Lung (tissue), 12 donors: ENCODE data around the gene HTR3C. TPM values are rescaled to one million over a fixed set of nuclear protein-coding genes. Genes with fewer than 3 reads are reported as not detected.

Experiments
- ATAC-seq: fragments of 200-7000 bp; cut with Tn5 transposase; one replicate; pipeline ENCODE4 v1.9.1; 2020; ENCODE audit warnings: moderate number of reproducible peaks; ENCODE audit not compliant: insufficient read depth, low FRiP score
- DNase-seq, 3 donors: peaks; one replicate each; pipeline ENCODE4 v3.0.0-alpha.2; 2013 to 2017
- H3K27ac ChIP-seq, 2 donors: one replicate each; pipeline ENCODE4 v1.5.1; 2013; ENCODE audit warnings: mild to moderate bottlenecking in 2 of 2, moderate library complexity in 2 of 2, control low read depth in 1 of 2, inconsistent platforms in 1 of 2, low read depth in 1 of 2, low read length in 1 of 2
- H3K27me3 ChIP-seq, 3 donors: one replicate each; pipeline ENCODE4 v1.5.1; 2013; ENCODE audit warnings: low read length in 2 of 3; ENCODE audit not compliant: control insufficient read depth in 3 of 3, insufficient read depth in 3 of 3
- H3K36me3 ChIP-seq, 4 donors: one replicate each; pipeline ENCODE4 v1.5.1; 2013; ENCODE audit warnings: low read length in 4 of 4, mild to moderate bottlenecking in 1 of 4, moderate library complexity in 1 of 4; ENCODE audit not compliant: control insufficient read depth in 4 of 4, insufficient read depth in 4 of 4
- H3K4me1 ChIP-seq, 5 donors: one replicate each; pipeline ENCODE4 v1.5.1; 2013; ENCODE audit warnings: low read length in 5 of 5, mild to moderate bottlenecking in 2 of 5, moderate library complexity in 1 of 5; ENCODE audit not compliant: control insufficient read depth in 5 of 5, insufficient read depth in 5 of 5
- H3K4me3 ChIP-seq: one replicate; pipeline ENCODE4 v1.5.1; 2013; ENCODE audit warnings: mild to moderate bottlenecking, control low read depth, moderate library complexity
- H3K9ac ChIP-seq, 2 donors: one replicate each; pipeline ENCODE4 v1.5.1; 2013; ENCODE audit warnings: low read length in 2 of 2, control low read depth in 1 of 2; ENCODE audit not compliant: insufficient read depth in 1 of 2
- H3K9me3 ChIP-seq, 4 donors: one replicate each; pipeline ENCODE4 v1.5.1; 2013; ENCODE audit warnings: low read length in 3 of 4, mild to moderate bottlenecking in 1 of 4, moderate library complexity in 1 of 4; ENCODE audit not compliant: control insufficient read depth in 4 of 4, insufficient read depth in 3 of 4
- WGBS, 2 donors: extraction: QIAGEN DNeasy Blood & Tissue Kit; methylation state at CpG; one replicate each; pipeline ENCODE4 v1.1.7; 2013; 5-methylcytosine and 5-hydroxymethylcytosine counted together
- polyA plus RNA-seq, 2 donors: library from polyadenylated mRNA; stranded (reverse); fragments of 200-250 nt; gene quantifications; one replicate each; pipeline ENCODE4 v1.2.1, GENCODE V29; 2013
- total RNA-seq, 2 donors: library from RNA; depleted of rRNA in 1 of 2; stranded (reverse); fragments of >200 nt in 1 of 2; gene quantifications; one replicate each; pipeline ENCODE4 v1.2.1, GENCODE V29; 2014 to 2021
- TF ChIP-seq, protein P1 (sequence below): IDR thresholded peaks from 2 replicates; pipeline ENCODE4 v1.5.1; 2012; ENCODE audit warnings: mild to moderate bottlenecking; ENCODE audit errors: control extremely low read depth, extremely low read depth
- donor health status: control.
- donor health status: control.
- donor health status: Bipolar disorder and iron deficiency.
- donor health status: healthy.
- donor health status: DM: yes; HTN: yes; CAD: no.

The HTR3C gene
- total and polyA plus RNA-seq, 4 donors: 0.09 to 0.47 (median 0.46) TPM; not detected in 1

DNA sequence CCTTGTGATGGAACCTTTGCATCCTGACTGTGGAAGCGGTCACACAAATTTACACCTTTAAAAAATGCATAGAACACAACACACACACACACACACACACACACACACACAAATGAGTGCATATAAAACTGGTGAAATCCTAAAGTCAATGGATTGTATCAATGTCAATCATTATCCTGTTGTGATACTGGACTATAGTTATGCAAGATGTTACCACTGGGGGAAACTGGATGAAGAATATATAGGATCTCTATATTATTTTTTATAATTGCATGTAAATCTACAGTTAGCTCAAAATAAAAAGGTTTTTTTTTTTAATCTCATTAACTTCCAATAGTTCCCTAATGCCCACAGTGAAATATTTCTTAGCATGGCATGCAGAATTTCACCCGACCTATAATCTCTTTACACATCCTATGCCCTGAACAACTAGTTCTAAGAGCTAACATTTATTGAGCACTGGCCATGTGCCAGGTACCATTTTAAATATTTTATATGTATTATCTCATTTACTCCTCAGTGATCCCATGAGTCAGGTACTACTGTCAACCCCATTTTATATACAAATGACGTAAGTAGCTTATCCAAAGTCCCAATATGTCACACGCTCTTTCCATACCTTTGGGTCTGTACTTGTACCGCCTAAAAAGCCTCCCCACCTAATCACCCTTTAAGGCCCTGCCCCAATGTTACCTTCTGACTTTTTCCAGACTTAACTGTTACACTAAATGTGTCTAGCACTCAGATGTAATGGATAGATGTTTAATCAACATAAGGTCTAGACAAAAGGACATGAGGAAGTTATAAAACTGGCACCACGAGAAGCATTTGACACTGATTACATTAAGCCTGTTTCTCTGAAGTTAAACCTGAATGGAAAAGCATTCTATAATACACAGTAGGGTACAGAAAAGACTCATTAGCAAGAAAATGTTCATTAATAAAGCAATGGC is 40.6 kb upstream of the HTR3C start:
- DNase-seq (no peak), ATAC-seq (no peak)
- H3K9ac ChIP-seq: no peak overlapping the region
- H3K27me3 ChIP-seq: no peaks in the 10 kb centered on the region
- 87 to 93% methylated on average over 6 of the region's 6 CpGs for WGBS, 2 donors
- peaks cover 4 to 19% (median 15%) of the 10 kb centered on the region in 5 donors for H3K4me1 ChIP-seq
- H3K4me3 ChIP-seq: no peak overlapping the region
- peaks cover 0 to 2% (median under 1%) of the 10 kb centered on the region in 4 donors for H3K9me3 ChIP-seq
- peaks cover 4 to 15% (median 7%) of the 10 kb centered on the region in 4 donors for H3K36me3 ChIP-seq
- TF ChIP-seq, protein P1, sequence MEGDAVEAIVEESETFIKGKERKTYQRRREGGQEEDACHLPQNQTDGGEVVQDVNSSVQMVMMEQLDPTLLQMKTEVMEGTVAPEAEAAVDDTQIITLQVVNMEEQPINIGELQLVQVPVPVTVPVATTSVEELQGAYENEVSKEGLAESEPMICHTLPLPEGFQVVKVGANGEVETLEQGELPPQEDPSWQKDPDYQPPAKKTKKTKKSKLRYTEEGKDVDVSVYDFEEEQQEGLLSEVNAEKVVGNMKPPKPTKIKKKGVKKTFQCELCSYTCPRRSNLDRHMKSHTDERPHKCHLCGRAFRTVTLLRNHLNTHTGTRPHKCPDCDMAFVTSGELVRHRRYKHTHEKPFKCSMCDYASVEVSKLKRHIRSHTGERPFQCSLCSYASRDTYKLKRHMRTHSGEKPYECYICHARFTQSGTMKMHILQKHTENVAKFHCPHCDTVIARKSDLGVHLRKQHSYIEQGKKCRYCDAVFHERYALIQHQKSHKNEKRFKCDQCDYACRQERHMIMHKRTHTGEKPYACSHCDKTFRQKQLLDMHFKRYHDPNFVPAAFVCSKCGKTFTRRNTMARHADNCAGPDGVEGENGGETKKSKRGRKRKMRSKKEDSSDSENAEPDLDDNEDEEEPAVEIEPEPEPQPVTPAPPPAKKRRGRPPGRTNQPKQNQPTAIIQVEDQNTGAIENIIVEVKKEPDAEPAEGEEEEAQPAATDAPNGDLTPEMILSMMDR: no peak
- peak overlapping the region in 1 of 2 donors; percentile 3 for H3K27ac ChIP-seq

DNA sequence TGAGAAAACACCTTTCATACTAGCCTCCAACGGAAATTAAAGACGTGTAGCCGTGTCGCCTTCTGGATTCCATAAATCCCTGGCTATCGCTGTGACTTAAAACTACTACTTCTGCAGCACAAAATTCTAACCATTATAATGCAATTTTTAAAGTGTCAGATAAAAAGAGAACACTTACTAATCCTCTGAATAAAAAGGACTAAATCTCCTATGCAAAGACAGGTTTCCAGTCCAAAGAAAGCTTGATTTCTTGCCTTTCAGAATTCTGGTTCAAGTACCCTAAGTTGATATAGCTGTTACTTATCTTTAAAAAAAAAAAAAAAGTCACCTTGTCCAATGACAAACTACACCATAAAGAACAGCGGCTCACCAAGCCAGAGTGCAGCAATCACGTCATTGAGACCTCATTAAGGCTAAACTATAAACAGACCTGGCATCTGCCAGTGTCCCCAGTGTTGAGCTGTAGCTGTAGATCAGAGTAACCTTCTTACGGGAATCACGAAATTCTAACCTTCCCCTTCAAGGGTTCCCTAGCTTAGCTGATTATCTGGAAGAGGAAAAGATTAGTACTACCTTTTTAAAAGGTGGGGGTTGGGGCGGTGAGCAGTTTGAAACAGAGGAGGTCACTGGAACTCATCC is 37.3 kb upstream of the HTR3C start:
- DNase-seq (peak; percentile 18 to 47 (median 41)), ATAC-seq (no peak)
- peak overlapping the region in 1 of 2 donors; percentile 84 for H3K27ac ChIP-seq
- peaks cover 4 to 19% (median 12%) of the 10 kb centered on the region in 5 donors for H3K4me1 ChIP-seq
- H3K9me3 ChIP-seq: peaks cover 0 to 2% (median under 1%) of the 10 kb centered on the region in 4 donors
- TF ChIP-seq, protein P1: no peak
- H3K36me3 ChIP-seq: peaks cover 3 to 15% (median 7%) of the 10 kb centered on the region in 4 donors
- 79 to 89% methylated on average over 10 of the region's 10 CpGs for WGBS, 2 donors
- H3K27me3 ChIP-seq: no peaks in the 10 kb centered on the region
- H3K4me3 ChIP-seq: no peak overlapping the region
- peak overlapping the region in 1 of 2 donors; percentile 37 for H3K9ac ChIP-seq

DNA sequence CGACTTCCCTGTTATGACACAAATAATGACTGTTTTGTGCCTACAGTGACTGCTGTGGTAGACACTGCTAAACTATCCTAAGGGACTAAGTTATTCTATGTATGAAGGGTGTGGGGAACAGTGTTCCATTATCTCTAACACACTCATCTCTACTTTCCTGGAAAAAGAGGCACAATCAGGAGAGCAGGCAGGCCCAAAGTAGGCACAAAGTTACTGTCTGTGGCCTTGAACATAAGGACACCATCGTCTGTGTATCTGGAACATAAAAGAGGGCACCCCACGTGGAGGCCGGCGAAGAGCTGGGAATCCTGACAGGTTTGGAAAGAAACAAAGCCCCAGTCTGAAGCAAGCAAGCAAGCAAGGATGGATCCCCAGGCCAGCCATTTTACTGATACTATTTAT is 36.7 kb upstream of the HTR3C start:
- Histone ChIP-seq H3K4me1 (peaks cover 4 to 19% (median 12%) of the 10 kb centered on the region in 5 donors), H3K27me3 (no peaks in the 10 kb centered on the region), H3K9me3 (peaks cover 0 to 2% (median under 1%) of the 10 kb centered on the region in 4 donors), H3K36me3 (peaks cover 3 to 15% (median 7%) of the 10 kb centered on the region in 4 donors), H3K9ac (no peak overlapping the region), H3K4me3 (no peak overlapping the region), H3K27ac (peak overlapping the region in 1 of 2 donors; percentile 84)
- TF ChIP-seq, protein P1: no peak
- DNase-seq: no peak
- WGBS, 2 donors: 82 to 83% methylated on average over 5 of the region's 5 CpGs
- ATAC-seq: no peak
